GOT3 (cell line): ENCODE data around the gene NUDT6.

Experiments
- DNase-seq: peaks from one replicate; lab custom pipeline; 2025; ENCODE audit warnings: mixed read lengths; lab: John Stamatoyannopoulos, UW

Gene NUDT6

DNA sequence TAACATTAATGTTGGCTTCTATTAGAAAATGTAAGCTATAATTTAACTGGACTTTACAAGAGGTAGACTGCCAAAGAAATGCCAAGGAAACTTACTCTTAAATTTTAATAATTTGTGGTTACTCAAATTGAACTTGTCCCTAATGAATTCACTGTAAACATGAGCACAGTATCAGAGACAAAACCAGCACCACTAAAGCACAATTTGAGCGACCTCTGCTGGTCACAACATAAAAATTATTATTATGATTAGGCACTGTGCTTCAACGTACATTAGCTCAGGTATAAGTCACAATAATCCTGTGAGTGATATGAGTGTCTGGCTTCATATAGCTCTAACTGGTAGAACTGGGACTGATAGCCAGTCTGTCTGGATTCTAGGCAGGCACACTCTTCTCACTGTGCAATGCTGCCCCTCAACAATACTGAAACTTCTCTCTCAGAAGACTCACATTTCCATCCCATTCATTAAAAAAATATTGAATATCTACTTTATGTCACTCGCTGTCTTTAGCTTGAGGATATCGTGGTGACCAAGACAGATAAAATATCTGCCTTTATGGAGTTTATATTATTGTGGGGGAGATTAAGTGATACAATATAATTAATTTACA lies 8.0 kb downstream of the NUDT6 start:
- no peak for DNase-seq

DNA sequence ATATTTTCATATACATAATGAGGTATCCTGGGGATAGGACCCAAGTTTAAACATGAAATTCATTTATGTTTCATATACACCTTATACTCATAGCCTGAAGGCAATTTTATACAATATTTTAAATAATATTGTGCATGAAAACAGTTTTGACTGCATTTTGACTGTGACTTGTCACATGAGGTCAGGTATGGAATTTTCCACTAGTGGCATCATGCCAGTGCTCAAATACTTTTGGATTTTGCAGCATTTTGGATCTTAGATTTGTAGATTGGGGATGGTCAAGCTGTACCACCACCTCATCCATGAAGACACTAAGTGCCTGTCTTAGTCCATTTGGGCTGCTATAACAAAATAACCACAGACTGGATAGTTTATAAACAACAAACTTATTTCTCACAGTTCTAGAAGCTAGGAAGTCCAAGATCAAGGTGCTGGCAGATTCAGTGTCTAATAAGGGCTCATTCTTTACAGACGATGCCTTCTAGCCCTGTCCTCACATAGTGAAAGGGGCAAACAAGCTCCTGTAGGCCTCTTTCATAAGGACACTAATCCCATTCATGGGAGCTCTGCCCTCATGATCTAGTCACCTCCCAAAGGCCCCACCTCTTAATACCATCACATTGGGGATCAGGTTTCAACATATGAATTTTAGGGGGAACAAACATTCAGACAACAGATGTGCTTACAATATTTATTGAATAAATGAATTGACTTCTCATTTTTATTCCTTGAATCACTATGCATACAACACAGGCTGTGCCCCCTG lies 9.4 kb downstream of the NUDT6 start:
- DNase-seq = no peak

DNA sequence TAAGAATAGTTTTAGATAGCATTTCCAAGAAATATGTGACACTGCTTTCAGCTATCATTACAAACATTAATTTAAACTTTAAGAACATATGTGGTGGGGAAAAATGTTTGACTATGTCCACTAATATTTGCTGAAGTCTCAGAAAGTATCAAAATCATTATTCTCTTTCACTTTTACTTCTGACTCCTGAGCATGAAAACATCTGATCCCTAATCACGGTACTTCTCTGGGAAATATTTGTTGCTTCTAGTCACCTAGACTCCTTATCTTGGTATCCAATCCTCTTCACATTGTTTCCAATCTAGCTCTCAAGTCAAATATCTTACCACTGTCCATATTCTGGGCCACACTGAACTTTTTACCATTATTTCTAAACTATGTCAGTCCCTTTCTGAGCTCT lies 10.8 kb downstream of the NUDT6 start:
- no peak for DNase-seq

DNA sequence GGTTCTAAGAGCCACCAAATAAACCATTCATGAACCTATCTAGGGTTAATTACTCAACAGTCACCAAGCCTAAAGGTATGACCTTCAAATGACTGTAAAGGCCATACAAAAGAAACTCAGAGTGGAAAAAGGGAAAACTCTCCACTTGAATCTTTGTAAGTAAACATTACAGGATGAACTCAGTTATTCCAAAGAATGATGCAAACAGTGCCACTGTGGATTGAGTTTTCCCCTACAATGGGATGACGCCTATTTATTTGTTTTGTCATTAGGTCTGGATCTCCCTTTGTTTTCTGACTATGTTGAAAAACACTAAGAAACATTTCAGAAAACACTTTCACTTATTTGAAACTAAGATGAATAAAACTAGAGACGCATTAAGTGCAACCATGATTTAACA lies 12.7 kb downstream of the NUDT6 start:
- DNase-seq = no peak

- no peak for DNase-seq
Measured at GRCh38 chr4:122908223-122908622, 14.2 kb downstream of the NUDT6 start.

DNA sequence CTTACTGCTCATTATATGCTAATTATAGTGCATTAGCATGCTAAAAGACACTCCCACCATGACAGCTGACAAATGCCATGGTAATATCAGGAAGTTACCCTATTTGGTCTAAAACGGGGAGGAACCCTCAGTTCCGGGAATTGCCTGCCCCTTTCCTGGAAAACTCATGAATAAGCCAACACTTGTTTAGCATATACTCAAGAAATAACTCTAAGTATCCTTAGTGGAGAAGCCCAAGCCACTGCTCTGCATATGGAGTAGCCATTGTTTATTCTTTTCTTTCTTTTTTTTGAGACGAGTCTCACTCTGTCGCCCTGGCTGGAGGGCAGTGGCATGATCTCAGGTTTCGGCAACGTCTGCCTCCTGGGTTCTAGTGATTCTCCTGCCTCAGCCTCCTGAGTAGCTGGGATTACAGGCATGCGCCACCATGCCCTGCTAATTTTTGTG lies 15.5 kb downstream of the NUDT6 start:
- no peak for DNase-seq

DNA sequence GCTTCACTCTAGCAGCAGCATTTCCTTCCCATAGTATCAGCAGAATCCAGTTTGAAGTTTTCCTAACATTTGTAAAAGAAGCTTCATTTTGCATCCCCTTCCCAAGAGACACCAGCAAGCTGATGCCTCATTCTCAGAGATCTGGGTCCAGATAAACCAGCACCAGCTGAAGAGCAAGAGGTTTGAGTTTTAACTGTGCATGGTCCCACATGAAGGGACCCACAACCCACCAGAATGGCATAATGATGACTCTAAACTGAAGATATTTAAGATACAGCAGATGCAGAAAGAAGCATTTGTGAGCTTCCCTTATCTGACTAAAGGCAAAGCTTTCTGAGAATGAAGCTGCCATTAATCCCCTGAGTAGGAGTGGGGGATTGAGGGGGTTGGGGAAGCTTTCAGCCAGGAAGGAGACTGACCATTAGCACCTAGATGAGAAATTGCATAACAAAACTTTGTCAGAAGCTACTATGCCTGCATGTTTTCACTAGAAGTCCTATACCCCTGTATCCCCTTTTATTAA lies 18.6 kb downstream of the NUDT6 start:
- no peak for DNase-seq

DNA sequence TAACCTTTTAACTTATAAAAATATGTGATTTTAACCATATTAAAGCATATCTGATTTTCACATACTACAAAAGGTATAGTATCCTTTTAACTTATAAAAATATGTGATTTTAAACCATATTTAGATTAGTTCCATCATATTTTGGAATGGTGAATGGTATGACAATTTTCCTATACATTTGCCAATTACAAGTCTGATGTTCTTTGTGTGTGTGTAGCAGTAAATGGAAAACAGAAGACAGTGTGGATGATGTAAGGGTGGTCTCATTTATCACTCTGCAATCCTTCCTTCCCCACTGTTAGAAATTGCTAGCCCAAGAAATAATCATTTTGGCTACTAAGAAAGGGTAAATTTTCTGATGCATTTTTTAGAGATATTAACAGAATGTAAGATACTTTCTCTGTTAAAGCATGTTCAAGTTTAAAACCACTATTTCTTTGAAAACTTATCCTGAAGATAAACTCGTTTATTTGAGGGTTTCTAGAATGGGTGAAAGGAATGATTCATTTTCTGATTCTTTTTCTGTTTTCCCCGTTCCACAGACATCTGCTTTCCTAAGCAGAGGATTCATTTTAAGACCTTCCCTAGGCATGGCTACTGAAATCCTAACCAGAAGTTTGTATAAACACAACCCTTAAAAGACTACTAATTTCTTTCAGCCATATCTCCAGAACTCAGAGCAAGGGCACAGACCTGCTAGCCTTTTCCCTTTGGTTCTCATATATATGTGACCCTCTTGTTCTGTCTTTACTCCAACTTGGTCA lies 21.0 kb downstream of the NUDT6 start:
- no peak for DNase-seq

DNA sequence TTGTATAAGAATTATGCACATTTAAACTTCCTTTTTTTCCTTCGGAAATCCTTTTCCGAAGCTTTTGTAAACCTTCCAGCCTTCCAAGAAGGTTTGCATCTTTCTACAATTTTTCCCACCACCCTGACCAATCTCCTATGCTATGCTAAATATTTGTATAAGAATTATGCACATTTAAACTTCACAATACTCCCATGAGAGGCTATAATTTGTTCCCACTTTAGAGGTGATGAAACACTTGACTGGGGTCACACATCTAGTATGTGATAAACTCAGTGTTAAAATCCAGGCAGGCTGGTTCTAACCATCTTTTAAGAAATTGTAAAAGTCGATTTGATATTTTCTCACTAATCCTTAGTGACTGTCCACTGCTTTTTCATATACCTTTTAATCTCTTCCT lies 22.1 kb downstream of the NUDT6 start:
- DNase-seq = no peak

GRCh38 chr4:122899682-122900081 lies 22.7 kb downstream of the NUDT6 start:
- no peak for DNase-seq

DNA sequence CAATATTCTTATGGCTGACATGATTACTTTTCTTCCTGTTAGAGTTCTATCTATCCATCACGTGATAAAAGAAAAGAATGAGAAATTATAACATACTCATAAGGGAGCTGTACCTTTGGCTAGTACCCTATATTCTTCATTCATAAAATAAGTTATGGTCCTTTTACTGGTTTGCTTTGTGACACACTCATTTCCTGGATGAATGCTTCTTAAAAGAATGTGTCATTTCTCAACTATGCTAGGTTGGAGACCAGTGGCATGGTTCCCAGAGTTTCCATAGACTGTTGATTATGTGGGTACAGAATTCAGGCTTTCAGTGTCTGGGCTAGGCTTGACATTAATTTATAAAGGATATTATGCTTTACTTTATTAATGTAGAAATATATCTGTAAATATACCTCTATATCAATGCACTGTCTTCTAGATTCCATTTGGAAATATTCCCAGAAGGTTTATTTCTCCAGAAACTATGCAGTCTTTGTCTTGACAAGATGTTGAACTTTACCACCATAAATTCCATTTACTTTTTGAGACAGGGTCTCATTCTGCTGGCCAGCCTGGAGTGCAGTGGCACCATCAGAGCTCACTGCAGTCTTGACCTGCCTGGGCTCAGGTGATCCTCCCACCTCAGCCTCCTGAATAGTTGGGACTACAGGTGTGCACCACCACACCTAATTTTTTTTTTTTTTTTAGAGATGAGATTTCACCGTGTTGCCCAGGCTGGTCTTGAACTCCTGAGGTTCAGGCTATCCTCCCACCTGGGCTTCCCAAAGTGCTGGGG lies 23.8 kb downstream of the NUDT6 start:
- DNase-seq = no peak

DNA sequence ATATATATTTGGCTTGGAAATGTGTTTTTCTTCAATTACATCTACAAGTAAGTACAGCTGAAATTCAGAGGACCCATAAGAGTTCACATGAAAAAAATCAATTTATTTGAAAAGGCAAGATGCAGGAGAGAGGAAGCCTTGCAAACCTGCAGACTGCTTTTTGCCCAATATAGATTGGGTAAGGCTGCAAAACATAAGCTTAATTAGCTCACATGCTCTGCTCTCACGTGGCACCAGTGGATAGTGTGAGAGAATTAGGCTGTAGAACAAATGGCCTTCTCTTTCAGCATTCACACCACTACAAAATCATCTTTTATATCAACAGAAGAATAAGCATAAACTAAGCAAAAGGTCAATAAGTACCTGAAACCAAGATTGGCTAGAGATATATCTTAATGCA lies 26.1 kb downstream of the NUDT6 start:
- DNase-seq = no peak

- no peak for DNase-seq
Measured at GRCh38 chr4:122895336-122895995, 26.9 kb downstream of the NUDT6 start.

DNA sequence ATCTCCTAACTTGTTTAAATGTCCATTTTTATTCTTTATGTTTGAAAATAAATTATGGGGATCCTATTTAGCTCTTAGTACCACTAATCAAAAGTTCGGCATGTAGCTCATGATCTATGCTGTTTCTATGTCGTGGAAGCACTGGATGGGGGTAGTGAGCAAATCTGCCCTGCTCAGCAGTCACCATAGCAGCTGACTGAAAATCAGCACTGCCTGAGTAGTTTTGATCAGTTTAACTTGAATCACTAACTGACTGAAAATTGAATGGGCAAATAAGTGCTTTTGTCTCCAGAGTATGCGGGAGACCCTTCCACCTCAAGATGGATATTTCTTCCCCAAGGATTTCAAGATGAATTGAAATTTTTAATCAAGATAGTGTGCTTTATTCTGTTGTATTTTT lies 27.6 kb downstream of the NUDT6 start:
- no peak for DNase-seq

DNA sequence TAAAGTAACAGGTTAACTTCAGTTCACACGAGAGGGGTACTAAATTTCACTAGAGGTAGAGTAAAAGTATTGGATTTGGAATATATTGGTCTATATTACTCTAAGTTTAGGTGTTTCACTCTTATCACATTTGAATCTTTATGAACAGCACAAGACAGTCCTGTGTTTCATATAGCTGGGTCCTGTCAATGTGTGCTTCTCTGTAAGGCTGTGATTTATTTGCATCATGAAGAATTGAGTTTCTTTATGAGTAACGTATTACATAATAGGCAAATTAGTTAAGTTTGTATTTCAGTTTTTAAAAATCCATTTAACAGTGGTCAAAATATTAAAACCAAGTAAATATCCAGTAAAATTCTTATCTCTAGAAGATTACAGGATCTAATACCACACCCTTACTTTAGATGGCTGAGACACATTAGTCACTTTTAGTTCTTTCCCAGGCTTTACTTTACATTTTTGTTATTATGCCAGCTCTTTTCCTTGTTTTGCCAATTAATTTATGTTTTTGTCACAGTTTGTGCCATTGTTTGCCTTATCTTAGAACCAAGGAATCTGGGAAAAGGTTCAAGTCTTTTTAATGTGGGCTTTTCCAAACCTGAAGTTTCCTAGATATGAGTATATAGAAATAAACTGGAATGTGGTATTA lies 32.1 kb downstream of the NUDT6 start:
- DNase-seq = no peak

DNA sequence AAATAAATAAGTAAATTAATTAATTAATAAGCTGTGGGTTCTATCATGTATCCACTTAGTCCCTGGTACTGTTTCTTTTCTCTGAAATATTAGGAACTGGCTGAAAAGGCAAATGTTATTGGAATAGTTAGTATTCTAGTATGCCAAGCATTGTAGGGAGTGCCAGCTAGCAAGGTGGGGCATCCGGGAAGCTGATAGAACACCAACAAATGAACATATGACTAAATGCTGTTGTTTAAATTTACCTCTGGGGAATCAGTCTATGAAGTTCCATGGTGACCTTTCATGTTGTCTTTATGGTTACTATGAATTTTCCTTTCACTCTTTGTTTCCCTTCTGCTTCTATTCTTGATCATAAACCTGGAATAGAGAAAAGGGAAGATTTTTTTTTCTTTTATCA lies 32.7 kb downstream of the NUDT6 start:
- DNase-seq = no peak

DNA sequence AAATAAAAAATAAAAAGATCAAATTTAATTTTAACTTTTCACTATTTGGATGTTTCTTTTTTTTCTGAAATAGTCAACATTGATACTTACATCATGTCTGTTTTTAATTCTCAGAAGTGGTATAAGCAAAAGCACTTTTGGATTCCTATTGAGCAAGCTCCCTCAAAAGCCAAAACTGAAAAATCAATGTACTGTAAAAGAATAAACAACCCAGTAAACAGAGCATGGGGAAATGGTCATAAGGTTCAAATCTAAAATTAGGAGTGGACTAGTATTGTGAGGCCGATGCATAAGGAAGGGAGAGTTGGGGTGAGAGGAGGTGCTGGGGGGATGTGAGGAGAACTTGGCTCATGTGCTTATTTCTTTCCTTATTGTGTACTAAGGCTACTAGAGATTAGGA lies 37.9 kb downstream of the NUDT6 start:
- no peak for DNase-seq

GRCh38 chr4:122882857-122883735 lies 39.3 kb downstream of the NUDT6 start:
- DNase-seq = no peak

DNA sequence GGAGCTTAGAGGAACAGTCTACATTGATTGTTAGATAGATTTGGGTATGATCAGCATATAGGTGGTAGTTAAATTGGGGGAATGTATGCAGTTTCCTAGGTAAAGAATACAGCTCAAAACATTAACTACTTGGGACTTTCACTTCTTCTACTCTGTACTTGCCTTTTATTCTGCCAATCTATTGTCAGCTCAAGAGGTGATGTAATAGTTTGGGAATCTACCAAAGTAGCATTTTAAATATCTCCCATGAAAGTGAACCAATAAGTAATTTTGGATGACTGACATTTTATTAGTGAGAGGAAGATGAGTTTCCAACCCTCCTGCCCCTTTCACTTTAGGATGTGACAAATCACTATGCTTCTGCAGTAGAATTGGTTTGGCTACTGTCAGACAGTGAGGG lies 43.4 kb downstream of the NUDT6 start:
- no peak for DNase-seq

- no peak for DNase-seq
Measured at GRCh38 chr4:122876456-122876855, 45.9 kb downstream of the NUDT6 start.
